Activated CD8-positive, alpha-beta memory T cell treated with anti-CD3 and anti-CD28 coated beads for 36 hours (primary cell): ENCODE measurements around the gene TM4SF18. TPM values are rescaled to one million over a fixed set of nuclear protein-coding genes. Genes with fewer than 3 reads are reported as not detected.
"Not testable (repeated sequence)": the region's sequence is repeated elsewhere in the genome, so short reads cannot be mapped to it uniquely, and the experiment has no call there.

Experiments used
- CTCF ChIA-PET: fragments of 350-600 bp; sonication (Branson Sonifier 250); formaldehyde crosslinking; loops from one replicate; lab custom pipeline; 2021; ENCODE audit warnings: antibody characterized with exemption; lab: Charles Lee
- POLR2A ChIA-PET: fragments of 350-600 bp; sonication (Branson Sonifier 250); formaldehyde crosslinking; loops from one replicate; lab custom pipeline; 2021; ENCODE audit warnings: antibody characterized with exemption; lab: Charles Lee
- total RNA-seq, 2 experiments: library from RNA; stranded (reverse); gene quantifications; one replicate each; pipeline ENCODE4 v1.2.3, GENCODE V29; 2021

The TM4SF18 gene
- total RNA-seq = not detected

- ChIA-PET CTCF (interaction anchor here (1.7 kb wide), 1 partner anchor 37 kb away, joined by 3 read pairs; no protein-coding TSS in a partner anchor), POLR2A (no interaction called here)
Measured at GRCh38 chr3:149333176-149333859, at the start of gene TM4SF18. Gene TM4SF18 (minus strand): TSS chr3:149333636. CDS start chr3:149333382, 254 bp downstream.

- ChIA-PET POLR2A (no interaction called here), CTCF (no interaction called here)
Measured at GRCh38 chr3:149382518-149382917, 49.1 kb upstream of the TM4SF18 start.

- ChIA-PET CTCF (no interaction called here), POLR2A (no interaction called here)
Measured at GRCh38 chr3:149382101-149382467, 48.6 kb upstream of the TM4SF18 start.

- CTCF ChIA-PET = no interaction called here
- POLR2A ChIA-PET = no interaction called here
Measured at GRCh38 chr3:149381173-149382100, 48.0 kb upstream of the TM4SF18 start.

GRCh38 chr3:149380220-149380619 lies 46.8 kb upstream of the TM4SF18 start:
- CTCF ChIA-PET, POLR2A ChIA-PET: not testable (repeated sequence)

GRCh38 chr3:149378478-149379309 lies 45.3 kb upstream of the TM4SF18 start:
- ChIA-PET CTCF (no interaction called here), POLR2A (no interaction called here)

GRCh38 chr3:149377408-149378364 lies 44.2 kb upstream of the TM4SF18 start, which contains the start of gene TM4SF1:
Gene TM4SF1 (minus strand): TSS chr3:149377649. CDS start chr3:149377547, 102 bp downstream.
- ChIA-PET POLR2A (no interaction called here), CTCF (no interaction called here)

GRCh38 chr3:149376718-149377407 lies 43.4 kb upstream of the TM4SF18 start:
- ChIA-PET POLR2A (no interaction called here), CTCF (no interaction called here)

GRCh38 chr3:149375501-149376196 lies 42.2 kb upstream of the TM4SF18 start:
- POLR2A ChIA-PET = no interaction called here
- CTCF ChIA-PET = no interaction called here

GRCh38 chr3:149374793-149375500 lies 41.5 kb upstream of the TM4SF18 start:
- POLR2A ChIA-PET = no interaction called here

GRCh38 chr3:149374391-149374790 lies 41.0 kb upstream of the TM4SF18 start:
- POLR2A ChIA-PET = no interaction called here
- CTCF ChIA-PET = interaction anchor here (0.9 kb wide), 1 partner anchor 254 kb away, joined by 3 read pairs; no protein-coding TSS in a partner anchor

More at GRCh38 chr3:149374793-149375500, 41.5 kb upstream of the TM4SF18 start:
- CTCF ChIA-PET = no interaction called here

GRCh38 chr3:149373235-149374125 lies 40.0 kb upstream of the TM4SF18 start:
- POLR2A ChIA-PET = no interaction called here
- CTCF ChIA-PET = interaction anchor here (0.9 kb wide), 1 partner anchor 253 kb away, joined by 3 read pairs; no protein-coding TSS in a partner anchor

GRCh38 chr3:149371723-149372114 lies 38.3 kb upstream of the TM4SF18 start:
- CTCF ChIA-PET = no interaction called here

GRCh38 chr3:149371001-149371722 lies 37.7 kb upstream of the TM4SF18 start:
- ChIA-PET CTCF (no interaction called here), POLR2A (no interaction called here)

More at GRCh38 chr3:149371723-149372114, 38.3 kb upstream of the TM4SF18 start:
- POLR2A ChIA-PET = no interaction called here
